Heart left ventricle (tissue), 13 donors: ENCODE results near the gene PTPN11.

Experiments
- POLR2A ChIP-seq, 2 donors: fragments of 450-650 bp; IDR thresholded peaks; one replicate each; pipeline ENCODE4 v1.6.1; 2017; ENCODE audit warnings: antibody characterized with exemption in 2 of 2, mild to moderate bottlenecking in 2 of 2, moderate library complexity in 2 of 2
- TF ChIP-seq, protein P1 (sequence below), 12 donors: fragments of 200-600 bp; sonication (generic) in 4 of 12; IDR thresholded peaks; one replicate each; pipeline versions ENCODE4 v1.5.0 to v1.8.0; 2018 to 2022; ENCODE audit warnings: antibody characterized with exemption in 12 of 12, mild to moderate bottlenecking in 5 of 12
- donor health status: ischemic (EF 13 %, LVEDD 7.1; RV severe dilation, severe dysfunction).
- donor health status: DM: no; HTN: yes; CAD: no.
- donor health status: DM: no; HTN: no; CAD: no.
- donor health status: ischemic (EF 25% LVEDD 6.9; RV normal size, moderate dysfunction).
- donor health status: ischemic (EF 25% LVEDD 5.7; RV mildly dilated, moderate dysfunction).
- donor health status: ischemic (EF 35%, LVEDD 5.7; RV mildly dilated, moderate dysfunction).
- donor health status: nonischemic (EF 11% LVEDD 7.7; RV severe dilation, severe dysfunction).
- donor health status: DM: yes; HTN: yes; CAD: no.
- donor health status: PGD.
- donor health status: ischemic (EF 29% LVEDD 5.4; RV normal size, mild dysfunction).
- donor health status: nonischemic (EF 23%, LVEDD 6.1; RV moderate dilation, normal function).

- TF ChIP-seq, protein P1, sequence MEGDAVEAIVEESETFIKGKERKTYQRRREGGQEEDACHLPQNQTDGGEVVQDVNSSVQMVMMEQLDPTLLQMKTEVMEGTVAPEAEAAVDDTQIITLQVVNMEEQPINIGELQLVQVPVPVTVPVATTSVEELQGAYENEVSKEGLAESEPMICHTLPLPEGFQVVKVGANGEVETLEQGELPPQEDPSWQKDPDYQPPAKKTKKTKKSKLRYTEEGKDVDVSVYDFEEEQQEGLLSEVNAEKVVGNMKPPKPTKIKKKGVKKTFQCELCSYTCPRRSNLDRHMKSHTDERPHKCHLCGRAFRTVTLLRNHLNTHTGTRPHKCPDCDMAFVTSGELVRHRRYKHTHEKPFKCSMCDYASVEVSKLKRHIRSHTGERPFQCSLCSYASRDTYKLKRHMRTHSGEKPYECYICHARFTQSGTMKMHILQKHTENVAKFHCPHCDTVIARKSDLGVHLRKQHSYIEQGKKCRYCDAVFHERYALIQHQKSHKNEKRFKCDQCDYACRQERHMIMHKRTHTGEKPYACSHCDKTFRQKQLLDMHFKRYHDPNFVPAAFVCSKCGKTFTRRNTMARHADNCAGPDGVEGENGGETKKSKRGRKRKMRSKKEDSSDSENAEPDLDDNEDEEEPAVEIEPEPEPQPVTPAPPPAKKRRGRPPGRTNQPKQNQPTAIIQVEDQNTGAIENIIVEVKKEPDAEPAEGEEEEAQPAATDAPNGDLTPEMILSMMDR (IDR thresholded peaks at IDR 0.05), result no peak
- TF ChIP-seq POLR2A (IDR thresholded peaks at IDR 0.05), result no peak
These were observed 127.6 kb downstream of the PTPN11 start for GRCh38 chr12:112546339-112546738.
